Sigmoid colon (tissue), 7 donors: ENCODE results near the gene ZRANB1. TPM values are rescaled to one million over a fixed set of nuclear protein-coding genes. Genes with fewer than 3 reads are reported as not detected.

Experiments used
- DNase-seq: peaks from one replicate; pipeline ENCODE4 v3.0.0-alpha.2; 2019
- H3K27ac ChIP-seq, 4 donors: fragments of 200-600 bp; sonication (generic); one replicate each; pipeline ENCODE4 v1.5.1; 2016 to 2019; ENCODE audit warnings: mild to moderate bottlenecking in 1 of 4
- H3K27me3 ChIP-seq, 3 donors: fragments of 200-600 bp; sonication (generic); one replicate each; pipeline ENCODE4 v1.5.1; 2019; ENCODE audit warnings: mild to moderate bottlenecking in 1 of 3
- H3K36me3 ChIP-seq, 4 donors: fragments of 200-600 bp; sonication (generic); one replicate each; pipeline ENCODE4 v1.5.1; 2016 to 2019
- H3K4me1 ChIP-seq, 4 donors: fragments of 200-600 bp; sonication (generic); one replicate each; pipeline ENCODE4 v1.5.1; 2017 to 2019
- H3K4me3 ChIP-seq, 4 donors: fragments of 200-600 bp; sonication (generic); one replicate each; pipeline ENCODE4 v1.5.1; 2017 to 2019; ENCODE audit warnings: mild to moderate bottlenecking in 2 of 4, moderate library complexity in 1 of 4
- H3K9me3 ChIP-seq, 4 donors: fragments of 200-600 bp in 3 of 4; sonication (generic) in 3 of 4; one replicate each; pipeline versions ENCODE4 v1.5.1 to v1.6.1; 2013 to 2019
- CTCF ChIP-seq, 4 experiments: fragments of 450-650 bp in 3 of 4; fragments of 200-600 bp in 1 of 4; IDR thresholded peaks; one replicate each; pipeline ENCODE4 v1.5.1; 2016 to 2019; ENCODE audit warnings: antibody characterized with exemption in 4 of 4, mild to moderate bottlenecking in 3 of 4, moderate library complexity in 2 of 4
- EP300 ChIP-seq, 4 donors: sonication (generic); formaldehyde crosslinking; IDR thresholded peaks; one replicate each; pipeline ENCODE4 v1.6.1; 2017; ENCODE audit warnings: antibody characterized with exemption in 4 of 4
- POLR2A ChIP-seq, 2 donors: fragments of 450-650 bp; IDR thresholded peaks; one replicate each; pipeline ENCODE4 v1.6.1; 2016; ENCODE audit warnings: antibody characterized with exemption in 2 of 2, mild to moderate bottlenecking in 2 of 2, moderate library complexity in 2 of 2
- POLR2AphosphoS5 ChIP-seq, 4 donors: sonication (generic); formaldehyde crosslinking; IDR thresholded peaks; one replicate each; pipeline ENCODE4 v1.6.1; 2017; ENCODE audit warnings: antibody characterized with exemption in 4 of 4
- WGBS, 2 donors: extraction: QIAGEN DNeasy Blood & Tissue Kit; methylation state at CpG; one replicate each; pipeline ENCODE4 v1.1.7; 2013; 5-methylcytosine and 5-hydroxymethylcytosine counted together
- intact Hi-C: fragments of 100-400 bp; cut with DNase I; formaldehyde crosslinking; loops from one replicate; pipeline ENCODE4 v1.15.1; 2023
- polyA plus RNA-seq, 3 donors: library from polyadenylated mRNA; stranded (reverse); fragments of 200-250 nt; gene quantifications; one replicate each; pipeline ENCODE4 v1.2.3, GENCODE V29; 2013
- total RNA-seq, 4 donors: library from RNA; depleted of rRNA; stranded (reverse); fragments of >200 nt; gene quantifications; one replicate each; pipeline ENCODE4 v1.1.0, GENCODE V29; 2016
- donor health status: healthy with polysubstance abuse.
- donor health status: Bipolar disorder and iron deficiency.
- donor health status: healthy.

The ZRANB1 gene
- total RNA-seq (10 to 100 TPM; 38.0 to 49.0 (median 41.0) TPM), polyA plus RNA-seq (1 to 10 TPM; 6.7 to 9.6 (median 7.6) TPM)

GRCh38 chr10:124941823-124942222 is at the start of gene ZRANB1:
Gene ZRANB1 (plus strand): TSS chr10:124942123. CDS start chr10:124942494, 371 bp downstream.
- Histone ChIP-seq H3K27ac (peak within 1 kb of the TSS in 2 of 4 donors; percentile 25 to 35), H3K27me3 (no peaks in the 10 kb centered on the region), H3K4me3 (no peak within 1 kb of the TSS), H3K9me3 (no peaks in the 10 kb centered on the region), H3K4me1 (peaks cover 0 to 72% (median 65%) of the 10 kb centered on the region in 4 donors), H3K36me3 (no peaks in the 10 kb centered on the region)
- 87 to 93% methylated on average over 4 of the region's 4 CpGs for WGBS, 2 donors
- intact Hi-C loops = no loop called here
- no peak for TF ChIP-seq POLR2AphosphoS5 (IDR thresholded peaks at IDR 0.05)
- no peak for TF ChIP-seq CTCF (IDR thresholded peaks at IDR 0.05)
- no peak for TF ChIP-seq POLR2A (IDR thresholded peaks at IDR 0.05)
- no peak for TF ChIP-seq EP300 (IDR thresholded peaks at IDR 0.05)
- no peak for DNase-seq

- no peaks in the 10 kb centered on the region for H3K36me3 ChIP-seq
- DNase-seq = no peak
- no peaks in the 10 kb centered on the region for H3K4me1 ChIP-seq
- H3K27ac ChIP-seq = no peak overlapping the region
- H3K9me3 ChIP-seq = no peaks in the 10 kb centered on the region
- TF ChIP-seq POLR2AphosphoS5 (IDR thresholded peaks at IDR 0.05) (no peak), CTCF (IDR thresholded peaks at IDR 0.05) (no peak), POLR2A (IDR thresholded peaks at IDR 0.05) (no peak), EP300 (IDR thresholded peaks at IDR 0.05) (no peak)
- H3K4me3 ChIP-seq = no peak overlapping the region
- intact Hi-C loops = no loop called here
- no peaks in the 10 kb centered on the region for H3K27me3 ChIP-seq
- WGBS, 2 donors = 28 to 72% methylated on average over 2 of the region's 2 CpGs
Measured at GRCh38 chr10:124892905-124893304, 49.0 kb upstream of the ZRANB1 start.

GRCh38 chr10:124894569-124895215 is 47.2 kb upstream of the ZRANB1 start:
- WGBS, 2 donors = 89 to 91% methylated on average over 13 of the region's 13 CpGs
- Histone ChIP-seq H3K4me1 (no peaks in the 10 kb centered on the region), H3K4me3 (no peak overlapping the region), H3K27me3 (peaks cover 0 to 7% (median 0%) of the 10 kb centered on the region in 3 donors), H3K27ac (no peak overlapping the region), H3K36me3 (no peaks in the 10 kb centered on the region), H3K9me3 (no peaks in the 10 kb centered on the region)
- TF ChIP-seq POLR2AphosphoS5 (IDR thresholded peaks at IDR 0.05) (no peak), CTCF (IDR thresholded peaks at IDR 0.05) (no peak), POLR2A (IDR thresholded peaks at IDR 0.05) (no peak), EP300 (IDR thresholded peaks at IDR 0.05) (no peak)
- intact Hi-C loops = no loop called here
- DNase-seq = no peak

GRCh38 chr10:124896751-124897150 is 45.2 kb upstream of the ZRANB1 start:
- H3K4me1 ChIP-seq = no peaks in the 10 kb centered on the region
- intact Hi-C loops = no loop called here
- H3K9me3 ChIP-seq = no peaks in the 10 kb centered on the region
- no peak overlapping the region for H3K27ac ChIP-seq
- H3K4me3 ChIP-seq = no peak overlapping the region
- 60 to 74% methylated on average over 4 of the region's 4 CpGs for WGBS, 2 donors
- DNase-seq = no peak
- TF ChIP-seq POLR2AphosphoS5 (IDR thresholded peaks at IDR 0.05) (no peak), CTCF (IDR thresholded peaks at IDR 0.05) (no peak), EP300 (IDR thresholded peaks at IDR 0.05) (no peak), POLR2A (IDR thresholded peaks at IDR 0.05) (no peak)
- no peaks in the 10 kb centered on the region for H3K36me3 ChIP-seq
- peaks cover 0 to 7% (median 0%) of the 10 kb centered on the region in 3 donors for H3K27me3 ChIP-seq
